Nephron (organoid): ENCODE measurements around the gene FPGS.
"Not testable (repeated sequence)": the region's sequence is repeated elsewhere in the genome, so short reads cannot be mapped to it uniquely, and the experiment has no call there.

ENCODE experiments used
- H3K27ac Mint-ChIP-seq, 3 experiments: 2 replicates each; pipeline ENCODE4 v1.8.0; 2020; ENCODE audit warnings: mixed read lengths in 3 of 3, mild to moderate bottlenecking in 2 of 3, moderate library complexity in 1 of 3
- H3K27me3 Mint-ChIP-seq: 2 replicates; pipeline ENCODE4 v1.8.0; 2021; ENCODE audit warnings: low read depth, mild to moderate bottlenecking, moderate library complexity, mixed read lengths
- H3K36me3 Mint-ChIP-seq: 2 replicates; pipeline ENCODE4 v1.8.0; 2020; ENCODE audit warnings: low read depth, mixed read lengths
- H3K4me1 Mint-ChIP-seq: 2 replicates; pipeline ENCODE4 v1.8.0; 2020; ENCODE audit warnings: mixed read lengths
- H3K4me3 Mint-ChIP-seq, 3 experiments: 2 replicates each; pipeline ENCODE4 v1.8.0; 2020; ENCODE audit warnings: mild to moderate bottlenecking in 3 of 3, mixed read lengths in 3 of 3, moderate library complexity in 2 of 3
- H3K9me3 Mint-ChIP-seq: 2 replicates; pipeline ENCODE4 v1.8.0; 2020; ENCODE audit warnings: mixed read lengths
- CTCF ChIP-seq, 3 experiments: fragments of 200-600 bp; sonication (generic); IDR thresholded peaks; one replicate each; pipeline ENCODE4 v1.5.0; 2021; ENCODE audit warnings: antibody characterized with exemption in 3 of 3; ENCODE audit not compliant: unreplicated experiment in 3 of 3

FPGS gene

GRCh38 chr9:127841087-127841835 lies 38.6 kb downstream of the FPGS start:
- peaks cover 3% of the 10 kb centered on the region for H3K27me3 Mint-ChIP-seq
- no peaks in the 10 kb centered on the region for H3K36me3 Mint-ChIP-seq
- H3K4me3 Mint-ChIP-seq = no peak overlapping the region
- peak overlapping the region; percentile 26 to 79 (median 30) for H3K27ac Mint-ChIP-seq
- TF ChIP-seq CTCF (IDR thresholded peaks at IDR 0.05; ENCODE audit: unreplicated experiment in 3 of 3) = no peak
- H3K9me3 Mint-ChIP-seq = no peaks in the 10 kb centered on the region
- H3K4me1 Mint-ChIP-seq = peaks cover 44% of the 10 kb centered on the region

GRCh38 chr9:127844821-127845359 lies 42.2 kb downstream of the FPGS start:
- peaks cover 3% of the 10 kb centered on the region for H3K36me3 Mint-ChIP-seq
- H3K9me3 Mint-ChIP-seq = peaks cover 8% of the 10 kb centered on the region

GRCh38 chr9:127845619-127846018 lies 42.9 kb downstream of the FPGS start:
- not testable (repeated sequence) for H3K36me3 Mint-ChIP-seq, H3K27me3 Mint-ChIP-seq, H3K9me3 Mint-ChIP-seq, H3K4me3 Mint-ChIP-seq
- Mint-ChIP-seq H3K27ac (peak overlapping the region; percentile 59 to 89 (median 62)), H3K4me1 (peaks cover 27% of the 10 kb centered on the region)

More at GRCh38 chr9:127844821-127845359, 42.2 kb downstream of the FPGS start:
- TF ChIP-seq CTCF (IDR thresholded peaks at IDR 0.05; ENCODE audit: unreplicated experiment in 3 of 3) = no peak
- Mint-ChIP-seq H3K27ac (peak overlapping the region; percentile 59 to 89 (median 62)), H3K4me1 (peaks cover 25% of the 10 kb centered on the region), H3K27me3 (peaks cover 3% of the 10 kb centered on the region), H3K4me3 (no peak overlapping the region)

- Mint-ChIP-seq H3K9me3 (peaks cover 8% of the 10 kb centered on the region), H3K27me3 (peaks cover 4% of the 10 kb centered on the region), H3K27ac (peak overlapping the region; percentile 61 to 79 (median 72)), H3K36me3 (peaks cover 8% of the 10 kb centered on the region), H3K4me1 (peaks cover 22% of the 10 kb centered on the region), H3K4me3 (no peak overlapping the region)
- no peak for TF ChIP-seq CTCF (IDR thresholded peaks at IDR 0.05; ENCODE audit: unreplicated experiment in 3 of 3)
Observed at GRCh38 chr9:127846443-127847177, 43.9 kb downstream of the FPGS start.

GRCh38 chr9:127847178-127847510 lies 44.5 kb downstream of the FPGS start:
- peak overlapping the region; percentile 61 to 79 (median 72) for H3K27ac Mint-ChIP-seq
- TF ChIP-seq CTCF (IDR thresholded peaks at IDR 0.05; ENCODE audit: unreplicated experiment in 3 of 3) = no peak
- peaks cover 8% of the 10 kb centered on the region for H3K36me3 Mint-ChIP-seq
- H3K4me3 Mint-ChIP-seq = no peak overlapping the region
- peaks cover 25% of the 10 kb centered on the region for H3K4me1 Mint-ChIP-seq
- peaks cover 8% of the 10 kb centered on the region for H3K9me3 Mint-ChIP-seq
- H3K27me3 Mint-ChIP-seq = peaks cover 4% of the 10 kb centered on the region
